ENCODE data around the gene RALB. TPM values are rescaled to one million over a fixed set of nuclear protein-coding genes. Genes with fewer than 3 reads are reported as not detected.

The RALB gene
- polyA plus RNA-seq, 1 donor (not counting 4 experiments of a cell fraction or from before 2014, with no cell fraction given) = 80.8 TPM

- H3K9ac ChIP-seq (ENCODE audit: control insufficient read depth, extremely low read depth, insufficient read depth, low read length) = no peak overlapping the region
- H3K27ac ChIP-seq (ENCODE audit: control insufficient read depth, insufficient read depth, low read length) = no peak overlapping the region
- H3K4me2 ChIP-seq (ENCODE audit: control insufficient read depth, extremely low read depth, insufficient read depth, low read depth, low read length) = no peak overlapping the region
- no peak for DNase-seq (ENCODE audit: low read depth, low spot score)
- TF ChIP-seq CTCF (optimal IDR thresholded peaks at IDR 0.05 in 1 of 3, IDR thresholded peaks at IDR 0.05 in 1 of 3, conservative IDR thresholded peaks at IDR 0.05 in 1 of 3; ENCODE audit: extremely low read depth in 1 of 3, insufficient read depth in 2 of 3, low read length in 3 of 3) = no peak
- TF ChIP-seq EZH2 (IDR thresholded peaks at IDR 0.05; ENCODE audit: low read length) = no peak
- FAIRE-seq = no peak
- H4K20me1 ChIP-seq (ENCODE audit: control insufficient read depth, extremely low read depth, insufficient read depth, low read length) = no peaks in the 10 kb centered on the region
- dilution Hi-C loops (cut with MboI; ENCODE audit: extremely low pct_ligation_motif_present, low sequenced_read_pairs) = no loop called here
- H3K79me2 ChIP-seq (ENCODE audit: control insufficient read depth, insufficient read depth, low read length) = peaks cover 11% of the 10 kb centered on the region
- H3K4me1 ChIP-seq (ENCODE audit: control insufficient read depth, extremely low read depth, insufficient read depth, low read length) = peaks cover 32% of the 10 kb centered on the region
- H3K9me3 ChIP-seq (ENCODE audit: control insufficient read depth, low read depth, low read length) = peaks cover 5% of the 10 kb centered on the region
- H3K9me1 ChIP-seq (ENCODE audit: control insufficient read depth, extremely low read depth, insufficient read depth, low read length) = no peaks in the 10 kb centered on the region
- peaks cover 0 to 3% of the 10 kb centered on the region in 2 experiments for H3K36me3 ChIP-seq (ENCODE audit: control insufficient read depth in 2 of 2, extremely low read depth in 1 of 2, insufficient read depth in 2 of 2, low read length in 2 of 2)
- H3K27me3 ChIP-seq (ENCODE audit: control insufficient read depth, extremely low read depth, insufficient read depth, low read length) = no peaks in the 10 kb centered on the region
- H3K4me3 ChIP-seq (ENCODE audit: control insufficient read depth in 2 of 3, extremely low read depth in 1 of 3, insufficient read depth in 2 of 3, low read depth in 1 of 3, low read length in 3 of 3) = no peak overlapping the region
- H2AFZ ChIP-seq (ENCODE audit: control insufficient read depth, low read length) = no peak overlapping the region
Measured at GRCh38 chr2:120225549-120226065, 27.0 kb upstream of the RALB start.

- no peak overlapping the region for H2AFZ ChIP-seq (ENCODE audit: control insufficient read depth, low read length)
- FAIRE-seq (no peak), DNase-seq (ENCODE audit: low read depth, low spot score) (no peak)
- H4K20me1 ChIP-seq (ENCODE audit: control insufficient read depth, extremely low read depth, insufficient read depth, low read length) = no peaks in the 10 kb centered on the region
- no peak overlapping the region for H3K4me3 ChIP-seq (ENCODE audit: control insufficient read depth in 2 of 3, extremely low read depth in 1 of 3, insufficient read depth in 2 of 3, low read depth in 1 of 3, low read length in 3 of 3)
- peaks cover 0 to 3% of the 10 kb centered on the region in 2 experiments for H3K36me3 ChIP-seq (ENCODE audit: control insufficient read depth in 2 of 2, extremely low read depth in 1 of 2, insufficient read depth in 2 of 2, low read length in 2 of 2)
- TF ChIP-seq EZH2 (IDR thresholded peaks at IDR 0.05; ENCODE audit: low read length) = no peak
- TF ChIP-seq CTCF (optimal IDR thresholded peaks at IDR 0.05 in 1 of 3, IDR thresholded peaks at IDR 0.05 in 1 of 3, conservative IDR thresholded peaks at IDR 0.05 in 1 of 3; ENCODE audit: extremely low read depth in 1 of 3, insufficient read depth in 2 of 3, low read length in 3 of 3) = no peak
- peaks cover 11% of the 10 kb centered on the region for H3K79me2 ChIP-seq (ENCODE audit: control insufficient read depth, insufficient read depth, low read length)
- no peak overlapping the region for H3K4me2 ChIP-seq (ENCODE audit: control insufficient read depth, extremely low read depth, insufficient read depth, low read depth, low read length)
- dilution Hi-C loops (cut with MboI; ENCODE audit: extremely low pct_ligation_motif_present, low sequenced_read_pairs) = no loop called here
- H3K9me3 ChIP-seq (ENCODE audit: control insufficient read depth, low read depth, low read length) = peaks cover 5% of the 10 kb centered on the region
- H3K4me1 ChIP-seq (ENCODE audit: control insufficient read depth, extremely low read depth, insufficient read depth, low read length) = peaks cover 32% of the 10 kb centered on the region
- H3K27ac ChIP-seq (ENCODE audit: control insufficient read depth, insufficient read depth, low read length) = no peak overlapping the region
- H3K9ac ChIP-seq (ENCODE audit: control insufficient read depth, extremely low read depth, insufficient read depth, low read length) = no peak overlapping the region
- no peaks in the 10 kb centered on the region for H3K9me1 ChIP-seq (ENCODE audit: control insufficient read depth, extremely low read depth, insufficient read depth, low read length)
- H3K27me3 ChIP-seq (ENCODE audit: control insufficient read depth, extremely low read depth, insufficient read depth, low read length) = no peaks in the 10 kb centered on the region
Measured at GRCh38 chr2:120226316-120226715, 26.3 kb upstream of the RALB start.
